Measurements from ENCODE around the gene KLK12. TPM values are rescaled to one million over a fixed set of nuclear protein-coding genes. Genes with fewer than 3 reads are reported as not detected.

KLK12 gene
- total RNA-seq, 4 donors from 2014 or later: not detected

GRCh38 chr19:51036519-51036918 is 1.7 kb upstream of the KLK12 start:
- DNase-seq: no peak
- Histone ChIP-seq H3K4me3 (replicated peaks in 1 of 3) (no peak overlapping the region), H3K27ac (no peak overlapping the region), H3K36me3 (no peaks in the 10 kb centered on the region), H3K27me3 (no peaks in the 10 kb centered on the region), H3K4me1 (no peaks in the 10 kb centered on the region), H3K9me3 (no peaks in the 10 kb centered on the region)
- intact Hi-C loops (cut with DNase I): no loop called here
- TF ChIP-seq CTCF (IDR thresholded peaks at IDR 0.05): no peak
- no peak for TF ChIP-seq POLR2A (IDR thresholded peaks at IDR 0.05)
- 43 to 44% methylated on average over 9 of the region's 9 CpGs for WGBS, 2 donors

GRCh38 chr19:51031880-51032225 is 2.9 kb downstream of the KLK12 start:
- Histone ChIP-seq H3K27ac (no peak overlapping the region), H3K27me3 (no peaks in the 10 kb centered on the region), H3K9me3 (no peaks in the 10 kb centered on the region), H3K4me1 (no peaks in the 10 kb centered on the region), H3K36me3 (no peaks in the 10 kb centered on the region), H3K4me3 (replicated peaks in 1 of 3) (no peak overlapping the region)
- intact Hi-C loops (cut with DNase I): no loop called here
- 91% methylated on average over 28 of the region's 28 CpGs for WGBS, 2 donors
- no peak for DNase-seq
- TF ChIP-seq CTCF (IDR thresholded peaks at IDR 0.05): no peak
- no peak for TF ChIP-seq POLR2A (IDR thresholded peaks at IDR 0.05)

- H3K4me1 ChIP-seq: no peaks in the 10 kb centered on the region
- no peak for DNase-seq
- H3K27ac ChIP-seq: no peak overlapping the region
- no peaks in the 10 kb centered on the region for H3K9me3 ChIP-seq
- no peaks in the 10 kb centered on the region for H3K27me3 ChIP-seq
- H3K36me3 ChIP-seq: no peaks in the 10 kb centered on the region
- no peak overlapping the region for H3K4me3 ChIP-seq (replicated peaks in 1 of 3)
- intact Hi-C loops (cut with DNase I): no loop called here
- TF ChIP-seq POLR2A (IDR thresholded peaks at IDR 0.05) (no peak), CTCF (IDR thresholded peaks at IDR 0.05) (no peak)
- WGBS, 2 donors: 86 to 94% methylated on average over 7 of the region's 7 CpGs
Observed at GRCh38 chr19:51031220-51031879, 3.5 kb downstream of the KLK12 start.

- no peak for DNase-seq
Observed at GRCh38 chr19:51030631-51031030, 4.2 kb downstream of the KLK12 start.

More at GRCh38 chr19:51030631-51031030, 4.2 kb downstream of the KLK12 start:
- H3K4me3 ChIP-seq (replicated peaks in 1 of 3): no peak overlapping the region
- H3K4me1 ChIP-seq: no peaks in the 10 kb centered on the region
- no peaks in the 10 kb centered on the region for H3K27me3 ChIP-seq
- TF ChIP-seq POLR2A (IDR thresholded peaks at IDR 0.05): no peak
- no peak for TF ChIP-seq CTCF (IDR thresholded peaks at IDR 0.05)
- 82 to 89% methylated on average over 13 of the region's 13 CpGs for WGBS, 2 donors
- no peaks in the 10 kb centered on the region for H3K9me3 ChIP-seq
- no peaks in the 10 kb centered on the region for H3K36me3 ChIP-seq
- intact Hi-C loops (cut with DNase I): no loop called here
- H3K27ac ChIP-seq: no peak overlapping the region
